HG03095 (cell line): Measurements from ENCODE around the gene BCAS3.
"Not testable (repeated sequence)": the region's sequence is repeated elsewhere in the genome, so short reads cannot be mapped to it uniquely, and the experiment has no call there.

ENCODE experiments used
- ATAC-seq: cut with Tn5 transposase; IDR thresholded peaks from one replicate; pipeline ENCODE4 v1.9.1; 2021; ENCODE audit warnings: moderate library complexity; ENCODE audit not compliant: unreplicated experiment

The BCAS3 gene

GRCh38 chr17:60674637-60675036 lies 3.0 kb upstream of the BCAS3 start:
- not testable (repeated sequence) for ATAC-seq

- no peak for ATAC-seq
These were observed 1.7 kb upstream of the BCAS3 start for GRCh38 chr17:60675997-60676396.

- no peak for ATAC-seq
These were observed 818 bp upstream of the BCAS3 start for GRCh38 chr17:60676758-60677307.

GRCh38 chr17:60678118-60678444 lies 430 bp downstream of the BCAS3 start:
- ATAC-seq: no peak

- no peak for ATAC-seq
These were observed 1.6 kb downstream of the BCAS3 start for GRCh38 chr17:60679287-60679686.

- ATAC-seq: no peak
These were observed 3.1 kb downstream of the BCAS3 start for GRCh38 chr17:60680754-60681153.

- no peak for ATAC-seq
These were observed 7.8 kb downstream of the BCAS3 start for GRCh38 chr17:60685437-60685836.

GRCh38 chr17:60695960-60696359 lies 18.3 kb downstream of the BCAS3 start:
- no peak for ATAC-seq

GRCh38 chr17:60699090-60699489 lies 21.4 kb downstream of the BCAS3 start:
- no peak for ATAC-seq

GRCh38 chr17:60704170-60704569 lies 26.5 kb downstream of the BCAS3 start:
- no peak for ATAC-seq

- ATAC-seq: no peak
These were observed 35.0 kb downstream of the BCAS3 start for GRCh38 chr17:60712675-60713074.

- no peak for ATAC-seq
These were observed 36.0 kb downstream of the BCAS3 start for GRCh38 chr17:60713608-60714007.

GRCh38 chr17:60716766-60717165 lies 39.1 kb downstream of the BCAS3 start:
- ATAC-seq: no peak

- ATAC-seq: no peak
These were observed 40.2 kb downstream of the BCAS3 start for GRCh38 chr17:60717814-60718213.

- no peak for ATAC-seq
These were observed 43.3 kb downstream of the BCAS3 start for GRCh38 chr17:60720763-60721531.

- no peak for ATAC-seq
These were observed 47.0 kb downstream of the BCAS3 start for GRCh38 chr17:60724647-60725046.

GRCh38 chr17:60729854-60730253 lies 52.2 kb downstream of the BCAS3 start:
- ATAC-seq: no peak

GRCh38 chr17:60730273-60730672 lies 52.6 kb downstream of the BCAS3 start:
- ATAC-seq: no peak

GRCh38 chr17:60738287-60738686 lies 60.6 kb downstream of the BCAS3 start:
- no peak for ATAC-seq

GRCh38 chr17:60740584-60740983 lies 62.9 kb downstream of the BCAS3 start:
- ATAC-seq: no peak

GRCh38 chr17:60741031-60741430 lies 63.4 kb downstream of the BCAS3 start:
- no peak for ATAC-seq

- no peak for ATAC-seq
These were observed 65.6 kb downstream of the BCAS3 start for GRCh38 chr17:60743282-60743681.

- no peak for ATAC-seq
These were observed 66.1 kb downstream of the BCAS3 start for GRCh38 chr17:60743799-60744198.
